GM10847 (cell line): ENCODE data around the gene SNAPC4.
A peak's percentile ranks its signal among the peaks of the same experiment; 100 is the strongest.

Source experiments
- POLR2A ChIP-seq: IDR thresholded peaks from 2 replicates; pipeline ENCODE4 v1.6.1; 2011; ENCODE audit not compliant: insufficient read length; ENCODE audit errors: extremely low read depth

SNAPC4 gene

DNA sequence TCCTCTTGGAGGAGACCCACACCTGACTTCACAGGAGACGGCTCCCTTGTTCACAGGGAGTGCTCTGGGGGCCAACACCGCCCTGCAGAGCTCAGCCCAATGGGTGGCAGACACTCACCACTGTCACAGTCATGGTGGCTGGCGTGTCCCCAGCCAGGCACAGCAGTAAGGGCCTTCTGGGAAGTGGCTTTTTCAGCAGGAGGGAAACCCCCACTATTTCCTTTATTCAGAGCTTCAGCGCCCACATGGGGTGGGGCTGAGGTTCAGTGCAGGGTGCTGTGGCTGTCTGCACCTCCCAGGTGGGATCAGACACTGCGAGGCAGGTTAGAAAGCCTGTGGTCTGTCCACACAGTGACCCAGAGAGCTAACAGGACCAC is 3.6 kb upstream of the SNAPC4 start:
- TF ChIP-seq POLR2A = peak; percentile 18

DNA sequence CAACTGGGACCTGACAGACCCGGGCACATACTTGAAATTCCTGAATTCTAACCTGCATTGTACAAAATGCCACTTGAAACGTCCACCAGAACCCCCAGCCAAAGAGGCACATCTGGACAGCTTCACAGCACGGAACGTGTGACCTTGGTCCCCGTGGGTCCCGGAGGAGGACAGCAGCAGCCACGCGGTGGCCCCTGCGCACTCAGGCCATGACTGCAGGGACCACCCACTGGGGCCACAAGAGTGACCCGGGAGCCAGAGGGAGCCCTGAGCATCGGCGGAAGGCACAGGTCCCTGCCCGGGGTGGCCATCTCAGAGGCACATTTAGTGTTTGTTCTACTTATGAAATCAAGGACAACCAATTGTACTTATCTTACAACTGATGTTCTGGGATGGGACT is 2.1 kb upstream of the SNAPC4 start:
- TF ChIP-seq POLR2A = no peak

DNA sequence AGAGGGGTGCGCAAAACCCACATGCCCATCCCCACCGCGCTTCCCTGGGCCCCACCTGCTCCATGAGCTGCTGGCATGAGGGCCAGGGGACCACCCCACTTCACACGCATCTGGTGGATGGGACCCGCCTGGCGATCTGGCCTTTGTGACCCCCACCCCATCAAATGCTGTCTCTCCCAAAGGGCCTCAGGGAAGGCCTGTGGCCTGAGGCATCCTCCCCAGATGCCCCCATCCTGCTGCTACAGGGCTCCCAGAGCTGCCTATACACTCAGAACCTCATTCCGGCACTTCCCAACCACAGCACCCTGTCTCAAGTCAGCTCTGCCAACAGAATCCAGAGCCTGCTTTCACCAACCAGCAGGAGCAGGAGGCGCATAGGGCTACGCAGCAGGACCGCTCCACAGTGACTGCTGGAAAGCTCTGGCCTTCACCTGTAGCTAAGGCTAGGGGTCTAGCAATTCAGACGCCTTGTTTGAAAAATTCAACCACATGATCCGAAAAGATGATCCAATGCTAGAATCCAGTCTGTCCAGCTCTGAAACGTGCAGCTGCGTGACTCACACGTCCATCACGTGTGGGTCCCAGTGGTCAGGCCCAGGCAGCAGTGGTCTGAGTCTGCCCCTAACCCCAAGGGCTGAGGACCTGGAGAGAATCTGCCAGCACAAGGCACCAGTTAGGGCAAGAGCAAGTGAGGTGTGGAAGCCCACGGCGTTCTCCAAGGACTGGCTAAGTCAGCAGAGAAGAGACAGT is 1.4 kb upstream of the SNAPC4 start:
- no peak for TF ChIP-seq POLR2A

DNA sequence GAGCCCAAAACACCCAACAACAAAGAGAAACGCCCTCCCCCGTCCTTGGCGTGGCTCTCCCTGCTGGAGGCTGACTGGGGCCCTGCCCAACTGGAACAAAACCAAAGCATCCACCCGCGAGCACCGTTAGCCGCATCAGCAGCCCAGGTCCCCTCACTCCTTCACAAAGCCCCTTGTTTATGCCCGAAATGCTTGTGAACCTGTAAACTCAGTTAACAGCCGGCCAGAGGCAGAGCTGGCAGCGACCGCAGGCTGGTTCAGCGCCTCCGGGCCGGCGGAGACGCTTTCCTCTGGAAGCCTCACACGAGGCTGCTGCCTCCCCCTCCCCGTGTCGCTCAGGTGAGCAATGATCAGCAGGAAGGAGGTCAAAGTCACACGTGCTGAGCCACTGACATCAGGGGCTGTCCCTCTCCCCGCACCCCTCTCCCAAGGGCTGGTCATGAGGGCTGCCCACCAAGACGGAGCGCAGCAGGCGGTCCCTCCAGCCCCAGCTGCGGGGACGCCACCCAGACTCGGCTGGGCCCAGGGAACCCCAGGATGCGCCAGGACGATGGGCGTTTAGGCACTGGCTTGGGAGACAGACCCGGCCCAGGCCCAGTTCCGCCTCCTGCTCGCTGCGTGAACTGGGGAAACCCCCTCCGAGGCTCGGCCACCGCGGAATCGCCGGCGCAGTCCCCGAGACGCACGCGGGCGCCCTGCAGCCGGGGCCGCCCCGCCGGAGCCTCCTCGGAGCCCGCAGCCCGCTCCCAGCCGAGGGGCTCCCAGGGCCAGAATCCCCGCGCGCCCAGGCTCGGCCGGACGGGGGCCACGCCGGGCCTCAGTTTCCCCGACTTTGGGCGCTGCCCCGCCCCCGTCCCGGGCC is 563 bp downstream of the SNAPC4 start:
- no peak for TF ChIP-seq POLR2A

DNA sequence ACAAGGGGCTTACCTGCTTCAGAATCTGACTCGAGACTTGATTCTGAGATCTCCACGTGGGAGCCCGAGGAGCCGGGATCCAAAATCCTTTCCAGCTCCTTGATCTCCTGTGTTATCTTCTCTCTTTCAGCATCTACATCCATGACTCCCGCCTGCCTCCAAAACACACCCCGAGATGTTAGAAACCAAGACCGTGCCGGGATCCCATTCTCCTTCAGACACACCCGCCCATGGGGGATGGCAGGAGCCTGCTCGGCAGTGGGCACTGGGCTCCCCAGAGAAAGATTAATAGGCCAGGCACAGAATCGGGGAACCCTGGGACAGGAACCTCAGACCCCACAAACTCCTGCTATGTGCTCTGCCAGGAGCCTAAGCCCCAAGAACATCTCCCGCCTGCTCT is 1.7 kb downstream of the SNAPC4 start:
- TF ChIP-seq POLR2A = no peak

DNA sequence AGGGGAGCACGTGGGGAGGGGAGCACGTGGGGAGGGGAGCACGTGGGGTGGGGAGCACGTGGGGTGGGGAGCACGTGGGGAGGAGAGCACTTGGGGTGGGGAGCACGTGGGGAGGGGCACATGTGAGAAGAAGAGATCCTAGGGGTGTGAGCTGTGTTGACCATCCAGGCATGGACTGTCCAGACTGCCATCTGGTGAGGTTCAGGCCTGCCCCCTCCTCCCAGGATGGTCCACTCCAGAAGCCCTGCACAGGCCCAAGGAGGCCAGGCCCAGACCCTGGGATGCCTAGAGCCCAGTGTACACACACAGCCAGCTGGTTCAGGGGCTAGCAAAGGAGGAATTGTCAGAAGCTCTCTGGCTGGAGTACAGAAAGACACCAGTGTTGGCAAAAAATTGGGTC is 2.3 kb downstream of the SNAPC4 start:
- TF ChIP-seq POLR2A = no peak

DNA sequence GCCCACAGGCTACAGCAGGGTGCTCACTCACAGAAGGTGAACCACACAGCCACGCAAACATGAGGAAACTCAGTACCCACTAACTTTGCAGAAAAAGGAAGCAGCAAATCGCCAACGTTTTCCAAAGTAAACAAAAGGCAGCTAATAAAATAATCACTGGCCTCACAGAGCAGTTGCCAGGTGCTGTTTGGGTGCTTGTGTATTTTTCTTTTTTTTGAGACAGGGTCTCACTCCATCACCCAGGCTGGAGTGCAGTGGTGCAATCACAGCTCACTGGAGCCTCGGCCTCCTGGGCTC is 3.8 kb downstream of the SNAPC4 start:
- no peak for TF ChIP-seq POLR2A

DNA sequence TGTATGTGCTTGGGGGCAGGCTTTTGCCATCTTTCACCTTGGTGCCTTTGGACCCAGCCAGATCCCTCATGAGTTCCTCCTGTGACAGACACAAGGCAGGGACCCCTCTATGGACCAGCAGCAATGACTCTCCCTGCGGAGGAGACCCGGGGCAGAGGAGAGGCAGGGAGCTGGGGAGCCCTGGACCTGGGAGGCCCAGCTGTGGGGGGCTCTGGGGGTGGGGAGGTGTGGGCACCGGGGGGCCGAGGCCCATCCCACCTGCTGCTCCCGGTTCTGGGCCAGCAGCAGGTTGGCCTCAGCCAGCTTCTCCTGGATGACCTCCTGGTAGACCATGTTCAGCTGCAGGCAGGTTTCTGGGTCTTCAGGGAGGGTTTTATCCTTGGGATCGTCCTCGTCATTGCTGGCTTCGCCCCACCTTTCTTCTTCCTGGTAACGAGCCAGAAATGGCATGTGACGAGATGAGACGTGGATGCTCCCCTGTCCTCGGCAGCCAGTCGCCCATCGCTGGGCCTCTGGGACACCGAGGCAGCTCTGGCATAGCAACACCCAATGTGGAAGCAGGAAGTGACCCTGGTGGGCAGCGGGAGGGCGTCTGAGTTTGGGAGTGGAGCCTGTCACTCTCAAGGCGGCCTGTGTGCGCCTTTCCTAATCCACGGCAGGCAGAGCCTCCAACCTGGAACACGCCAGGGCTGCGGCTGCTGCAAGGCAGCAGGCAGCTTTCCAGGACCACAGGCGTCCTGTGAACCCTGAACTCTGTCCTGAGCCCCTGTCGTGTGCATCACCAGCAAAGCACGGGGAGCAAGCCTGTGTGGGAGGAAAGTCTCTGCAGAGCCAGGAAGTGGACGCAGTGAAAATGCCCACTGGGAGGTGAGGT is 4.4 kb downstream of the SNAPC4 start:
- no peak for TF ChIP-seq POLR2A

DNA sequence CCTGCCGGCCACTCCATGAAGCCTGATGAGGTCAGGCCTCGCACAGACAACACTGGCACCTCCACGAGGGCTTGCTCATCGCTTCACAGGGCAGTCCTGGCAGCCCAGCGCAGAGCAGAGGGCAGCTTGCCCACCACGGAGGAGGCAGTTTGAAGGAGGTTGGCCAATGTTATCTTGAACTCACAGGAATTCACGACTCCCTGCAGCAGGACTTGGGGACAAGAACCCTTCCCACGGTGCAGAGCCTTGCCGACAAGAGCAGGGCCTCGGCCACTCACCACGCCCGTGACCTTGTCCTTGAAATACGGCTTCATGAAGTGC is 5.0 kb downstream of the SNAPC4 start:
- no peak for TF ChIP-seq POLR2A

DNA sequence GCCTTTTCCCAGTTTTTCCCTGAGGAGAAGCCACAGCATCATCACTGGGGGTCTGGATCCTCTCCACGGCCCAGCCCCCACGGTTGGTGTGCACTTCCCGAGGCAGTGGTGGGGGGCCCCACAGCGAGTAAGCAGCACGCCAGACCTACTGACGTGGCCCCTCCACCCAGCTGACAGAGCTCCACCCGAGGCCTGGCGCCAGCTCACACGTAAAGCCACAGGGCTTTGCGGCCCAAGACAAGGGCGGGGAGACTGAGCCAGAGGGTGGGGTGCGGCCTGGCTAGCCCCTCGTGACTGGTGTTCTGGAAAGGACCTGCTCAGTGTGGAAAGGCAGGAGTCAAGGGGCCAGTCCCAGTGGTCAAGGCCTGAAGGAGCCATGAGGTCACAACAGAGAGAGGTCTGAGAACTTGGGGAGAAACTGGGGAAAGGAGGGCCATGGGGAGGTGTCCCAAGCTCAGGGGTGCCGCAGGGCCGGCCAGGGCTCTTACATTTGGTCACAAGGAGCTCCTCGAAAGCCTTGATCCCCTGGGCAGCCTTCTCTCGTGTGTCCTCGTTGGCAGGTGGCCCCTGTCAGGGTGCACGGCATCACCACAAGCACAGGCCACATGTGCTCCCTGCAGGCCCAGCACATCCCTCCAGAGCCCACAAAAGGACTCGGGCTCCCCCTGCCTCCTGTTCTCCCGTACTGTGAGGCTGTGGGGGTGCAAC is 5.5 kb downstream of the SNAPC4 start:
- no peak for TF ChIP-seq POLR2A

DNA sequence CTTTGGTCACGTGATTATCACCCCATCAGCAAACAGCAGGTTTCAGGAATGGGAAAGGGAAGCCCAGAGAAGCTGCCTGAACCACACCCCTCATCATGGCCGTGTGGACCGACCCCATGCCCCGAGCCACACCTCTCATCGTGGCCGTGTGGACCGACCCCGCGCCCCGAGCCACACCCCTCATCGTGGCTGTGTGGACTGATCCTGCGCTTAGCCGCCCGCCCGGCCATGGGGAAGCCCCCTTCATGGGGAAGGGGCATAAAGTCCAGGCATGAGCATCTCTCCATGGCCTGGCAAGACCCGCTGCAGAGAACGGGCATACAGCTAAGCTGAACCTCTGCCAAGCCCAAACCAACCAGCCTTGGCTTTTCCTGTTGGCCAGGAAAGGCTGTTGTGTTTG is 6.4 kb downstream of the SNAPC4 start:
- no peak for TF ChIP-seq POLR2A

DNA sequence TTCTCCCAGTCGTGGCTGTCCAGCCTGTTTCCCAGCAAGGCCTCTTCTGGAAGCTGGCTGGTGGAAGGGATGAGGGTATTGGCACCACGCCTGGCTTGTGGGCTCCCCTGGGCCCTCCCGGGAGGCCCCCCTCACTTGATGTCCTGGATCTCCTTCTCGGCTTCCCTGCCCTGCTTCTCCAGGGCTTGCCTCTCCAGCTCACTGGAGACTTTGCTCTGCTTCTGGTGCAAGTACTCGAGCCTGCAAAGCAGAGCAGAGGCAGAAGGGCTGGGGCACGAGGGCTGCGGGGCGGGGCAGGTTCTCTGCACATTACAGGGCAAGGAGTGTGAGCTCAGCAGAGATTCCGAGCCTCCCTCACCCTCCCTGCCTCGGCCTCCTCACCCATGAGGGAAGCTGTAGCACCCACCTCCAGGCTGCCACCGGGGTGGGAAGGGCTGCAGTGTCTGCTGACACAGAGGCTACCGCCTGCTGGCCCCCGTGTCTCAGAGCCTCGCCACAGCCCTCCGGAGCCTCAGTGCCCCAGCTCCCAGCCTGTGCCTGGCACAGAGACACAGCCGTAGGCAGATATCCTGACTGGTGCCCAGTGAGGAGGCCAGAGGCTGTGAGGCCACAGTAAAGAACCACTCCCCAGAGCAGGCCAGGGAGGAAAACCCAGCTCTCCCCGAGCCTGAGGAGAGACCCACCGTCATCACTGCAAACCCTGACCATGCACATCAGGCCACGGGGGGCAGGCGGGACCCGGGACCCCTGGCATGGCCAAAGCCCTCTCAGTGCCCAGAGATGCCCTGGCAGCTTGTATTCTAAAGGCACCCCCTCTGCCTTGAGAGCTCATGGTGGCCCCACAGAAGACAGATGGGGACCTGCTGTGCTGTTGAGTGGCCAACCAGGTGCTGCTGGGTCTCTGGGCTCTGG is 7.2 kb downstream of the SNAPC4 start:
- no peak for TF ChIP-seq POLR2A

DNA sequence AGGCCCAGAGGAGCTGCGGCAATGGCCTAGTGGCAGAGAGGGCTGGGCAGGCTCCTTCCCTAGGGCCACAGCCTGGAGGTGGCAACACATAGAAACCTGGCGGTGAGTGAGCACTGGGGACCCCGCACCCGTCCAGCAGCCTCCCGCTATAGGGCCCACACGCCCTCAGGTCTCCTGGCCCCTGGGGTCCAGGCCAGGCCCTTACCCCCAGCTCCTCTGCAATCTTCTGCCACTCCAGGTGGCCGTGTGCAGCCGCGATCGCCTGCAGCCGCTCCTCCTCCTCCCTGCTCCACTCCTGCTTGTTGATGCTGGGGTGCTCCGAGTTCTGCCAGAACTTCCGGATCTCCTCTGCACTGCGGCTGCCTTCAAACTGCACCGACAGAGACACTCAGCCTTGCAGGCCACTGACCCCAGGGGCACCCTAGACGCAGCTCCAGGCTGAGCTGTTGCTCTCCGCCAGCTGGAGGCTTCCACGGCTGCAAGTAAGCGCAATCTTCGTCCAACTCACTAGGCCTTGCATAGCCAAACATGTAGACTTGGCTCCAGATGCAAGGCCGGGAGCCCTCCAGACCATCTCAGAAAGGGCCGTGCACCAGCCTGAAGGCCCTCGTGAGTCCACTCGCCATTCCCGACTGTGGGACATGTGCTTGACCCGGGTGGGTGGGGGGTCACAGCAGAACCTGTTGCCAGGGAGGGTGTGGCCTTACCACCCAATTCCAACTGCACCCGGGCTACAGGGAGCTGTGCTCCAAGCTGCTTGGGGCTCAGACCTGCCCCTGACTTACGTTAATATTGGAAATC is 8.0 kb downstream of the SNAPC4 start:
- TF ChIP-seq POLR2A = no peak
